Kidney epithelial cell (primary cell): ENCODE data around the gene PRAME. TPM values are rescaled to one million over a fixed set of nuclear protein-coding genes. Genes with fewer than 3 reads are reported as not detected.

ENCODE experiments used
- DNase-seq: peaks from one replicate; pipeline ENCODE4 v3.0.0-alpha.2; 2010; ENCODE audit warnings: low read depth
- H3K27me3 ChIP-seq: 2 replicates; pipeline ENCODE4 v1.6.0; 2011; ENCODE audit warnings: low read length; ENCODE audit not compliant: control insufficient read depth, insufficient read depth
- H3K36me3 ChIP-seq: 2 replicates; pipeline ENCODE4 v1.5.1; 2011; ENCODE audit warnings: low read length; ENCODE audit not compliant: control insufficient read depth, insufficient read depth
- H3K4me3 ChIP-seq: 2 replicates; pipeline ENCODE4 v1.5.1; 2011; ENCODE audit warnings: low read depth, mild to moderate bottlenecking, control low read depth, low read length
- total RNA-seq: library from RNA; depleted of rRNA; stranded (reverse); fragments of >200 nt; gene quantifications from 2 replicates; pipeline ENCODE4 v1.2.3, GENCODE V29; 2015
- TF ChIP-seq, protein P1 (sequence below): IDR thresholded peaks from 2 replicates; pipeline ENCODE4 v1.5.1; 2011; ENCODE audit warnings: mild to moderate bottlenecking, moderate library complexity, low read length, control low read depth, inconsistent platforms; ENCODE audit not compliant: insufficient read depth, poor library complexity, severe bottlenecking

PRAME gene
- total RNA-seq, 1 donor from 2014 or later = 3.8 TPM

DNA sequence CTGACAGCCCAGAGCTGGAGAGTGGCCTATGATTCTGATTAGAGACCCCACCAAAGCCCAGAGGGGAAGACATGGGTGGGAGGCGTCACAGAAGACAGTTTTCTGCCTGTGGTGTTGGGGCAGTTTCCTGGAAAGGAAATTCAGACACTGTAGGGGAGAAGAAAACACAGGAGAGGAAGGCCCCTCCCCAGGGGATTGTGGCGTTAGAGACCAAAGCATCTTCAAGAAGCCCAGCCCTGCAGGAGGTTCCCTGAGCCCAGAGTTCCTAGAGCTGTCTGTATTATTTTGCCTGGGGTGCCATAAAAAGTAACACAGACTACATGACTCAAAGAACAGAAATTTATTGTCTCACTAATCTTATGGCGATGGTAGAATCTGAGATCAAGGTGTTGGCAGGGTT lies 40.2 kb upstream of the PRAME start:
- no peaks in the 10 kb centered on the region for H3K36me3 ChIP-seq
- no peak for DNase-seq
- TF ChIP-seq, protein P1, sequence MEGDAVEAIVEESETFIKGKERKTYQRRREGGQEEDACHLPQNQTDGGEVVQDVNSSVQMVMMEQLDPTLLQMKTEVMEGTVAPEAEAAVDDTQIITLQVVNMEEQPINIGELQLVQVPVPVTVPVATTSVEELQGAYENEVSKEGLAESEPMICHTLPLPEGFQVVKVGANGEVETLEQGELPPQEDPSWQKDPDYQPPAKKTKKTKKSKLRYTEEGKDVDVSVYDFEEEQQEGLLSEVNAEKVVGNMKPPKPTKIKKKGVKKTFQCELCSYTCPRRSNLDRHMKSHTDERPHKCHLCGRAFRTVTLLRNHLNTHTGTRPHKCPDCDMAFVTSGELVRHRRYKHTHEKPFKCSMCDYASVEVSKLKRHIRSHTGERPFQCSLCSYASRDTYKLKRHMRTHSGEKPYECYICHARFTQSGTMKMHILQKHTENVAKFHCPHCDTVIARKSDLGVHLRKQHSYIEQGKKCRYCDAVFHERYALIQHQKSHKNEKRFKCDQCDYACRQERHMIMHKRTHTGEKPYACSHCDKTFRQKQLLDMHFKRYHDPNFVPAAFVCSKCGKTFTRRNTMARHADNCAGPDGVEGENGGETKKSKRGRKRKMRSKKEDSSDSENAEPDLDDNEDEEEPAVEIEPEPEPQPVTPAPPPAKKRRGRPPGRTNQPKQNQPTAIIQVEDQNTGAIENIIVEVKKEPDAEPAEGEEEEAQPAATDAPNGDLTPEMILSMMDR = no peak
- H3K27me3 ChIP-seq = no peaks in the 10 kb centered on the region
- no peak overlapping the region for H3K4me3 ChIP-seq

DNA sequence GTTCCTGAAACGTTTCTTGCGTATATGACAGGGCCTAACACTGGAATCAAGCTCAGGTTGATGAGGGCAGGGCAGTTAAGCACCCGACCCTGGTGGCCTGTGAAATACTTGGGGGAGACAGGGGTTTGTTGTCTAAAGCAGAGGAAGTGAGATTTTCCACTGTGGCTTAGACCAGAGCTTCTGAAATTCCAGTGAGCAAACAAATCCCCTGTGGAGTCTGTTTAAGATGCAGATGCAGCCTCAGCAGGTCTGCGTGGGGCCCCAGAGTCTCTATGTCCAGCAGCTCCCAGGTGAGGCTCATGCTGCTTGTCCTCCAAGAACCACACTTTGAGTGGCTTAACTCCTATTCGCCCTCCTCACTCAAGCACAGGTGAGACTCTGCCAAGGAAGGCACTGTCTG lies 39.1 kb upstream of the PRAME start:
- H3K4me3 ChIP-seq = no peak overlapping the region
- TF ChIP-seq, protein P1 = no peak
- no peak for DNase-seq
- no peaks in the 10 kb centered on the region for H3K27me3 ChIP-seq
- H3K36me3 ChIP-seq = no peaks in the 10 kb centered on the region

DNA sequence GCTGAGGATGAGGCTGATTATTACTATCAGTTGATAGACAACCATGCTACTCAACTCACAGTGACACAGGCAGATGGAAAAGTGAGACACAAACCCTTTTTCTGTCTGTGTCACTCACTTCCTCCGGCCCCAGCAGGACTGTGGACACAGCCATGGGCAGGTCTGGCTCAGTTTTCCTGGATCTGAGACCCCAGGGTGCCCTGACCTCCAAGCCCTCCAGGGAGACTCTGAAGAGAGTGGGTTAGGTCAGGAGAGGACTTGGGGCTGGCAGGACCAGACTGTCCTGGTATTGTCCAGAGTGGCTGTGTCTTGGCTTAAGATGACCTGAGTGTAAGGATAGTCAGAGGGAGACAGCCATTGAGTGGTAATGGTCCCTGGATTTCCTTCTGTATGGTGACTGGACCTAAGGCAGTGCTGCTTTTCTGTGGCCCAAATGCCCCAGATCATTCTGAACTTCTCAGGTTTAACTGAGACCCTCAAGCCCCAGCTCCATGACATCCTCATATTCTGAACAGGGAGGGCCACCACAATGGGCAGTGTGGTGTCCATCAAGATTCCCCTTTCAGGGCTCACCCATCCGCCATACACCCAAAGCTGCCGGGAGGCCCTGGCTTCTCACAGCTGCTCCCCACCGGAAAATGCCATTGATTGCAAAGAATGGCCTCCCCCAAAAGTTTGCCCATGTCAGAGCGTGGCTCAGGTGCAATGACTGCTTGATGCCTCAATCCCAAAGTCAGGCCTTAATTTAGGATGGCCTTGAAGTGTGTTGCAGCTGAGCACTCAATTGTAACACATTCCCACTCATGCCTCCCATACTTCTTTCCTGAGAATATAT lies 36.2 kb upstream of the PRAME start:
- TF ChIP-seq, protein P1 = no peak
- Histone ChIP-seq H3K36me3 (no peaks in the 10 kb centered on the region), H3K4me3 (no peak overlapping the region), H3K27me3 (peaks cover 2% of the 10 kb centered on the region)
- no peak for DNase-seq

DNA sequence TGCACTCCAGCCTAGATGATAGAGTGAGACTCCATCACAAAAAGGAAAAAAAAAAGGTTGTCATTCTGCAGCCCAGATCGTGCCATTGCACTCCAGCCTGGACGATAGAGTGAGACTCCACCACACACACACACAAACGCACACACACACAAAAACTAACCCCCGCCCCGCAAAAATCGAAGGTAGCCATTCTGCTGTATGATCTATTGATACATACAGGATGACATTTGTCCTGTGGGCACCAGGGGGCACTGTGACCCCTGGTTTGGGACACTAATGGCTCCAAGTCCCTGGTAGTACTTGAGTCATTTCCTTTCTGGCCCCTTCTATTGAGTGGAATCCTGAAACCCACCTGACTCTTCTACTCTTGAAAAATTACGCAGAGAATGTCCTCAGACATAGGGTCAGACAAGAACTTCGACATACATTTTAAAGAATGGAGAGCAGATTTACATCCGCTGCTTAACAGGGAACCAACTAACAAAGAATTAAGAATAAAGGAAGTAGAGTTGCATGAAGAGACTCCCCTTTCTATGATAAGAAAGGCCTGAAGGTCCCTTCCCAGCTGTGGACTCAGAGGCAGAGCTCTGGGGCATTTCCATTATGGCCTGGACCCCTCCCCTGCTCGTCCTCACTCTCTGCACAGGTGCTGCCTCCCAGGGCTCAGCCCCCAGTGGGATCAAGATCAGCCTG lies 35.0 kb upstream of the PRAME start:
- Histone ChIP-seq H3K27me3 (peaks cover 2% of the 10 kb centered on the region), H3K4me3 (no peak overlapping the region), H3K36me3 (no peaks in the 10 kb centered on the region)
- no peak for DNase-seq
- TF ChIP-seq, protein P1 = peak; percentile 73

DNA sequence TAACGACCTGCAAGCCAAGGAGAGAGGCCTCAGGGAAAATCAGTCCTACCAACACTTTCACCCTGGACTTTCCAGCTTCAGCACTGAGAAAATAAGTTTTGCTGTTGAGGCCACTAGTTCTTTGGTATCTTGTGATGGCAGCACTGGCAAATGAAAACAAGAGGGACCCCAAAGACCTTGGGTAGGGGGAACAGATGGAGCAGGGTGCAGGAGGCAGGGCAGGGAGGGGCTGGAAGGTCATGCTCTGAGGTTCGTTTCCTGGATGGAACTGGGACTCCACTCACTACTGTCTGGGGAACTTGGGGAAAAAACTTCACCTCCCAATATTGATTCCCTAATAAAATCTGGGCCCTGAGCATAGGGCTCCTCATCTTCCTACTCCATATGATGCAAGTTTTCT lies 34.2 kb upstream of the PRAME start:
- H3K27me3 ChIP-seq = peaks cover 2% of the 10 kb centered on the region
- DNase-seq = no peak
- H3K36me3 ChIP-seq = no peaks in the 10 kb centered on the region
- TF ChIP-seq, protein P1 = no peak
- no peak overlapping the region for H3K4me3 ChIP-seq
